ENCODE data around the gene NFATC2.

GRCh38 chr20:51374456-51374830 is 168.1 kb downstream of the NFATC2 start:
- TF ChIP-seq ZNF274 (IDR thresholded peaks at IDR 0.05; ENCODE audit: low read depth, low read length) (no peak), SUZ12 (IDR thresholded peaks at IDR 0.05; ENCODE audit: extremely low read depth, insufficient read depth, insufficient read length) (no peak), YY1 (IDR thresholded peaks at IDR 0.05; ENCODE audit: insufficient read depth, insufficient read length) (no peak)

Measured in NT2/D1 (cell line).